HG02763 (cell line): Measurements from ENCODE around the gene PADI4.
"Not testable (repeated sequence)": the region's sequence is repeated elsewhere in the genome, so short reads cannot be mapped to it uniquely, and the experiment has no call there.

ENCODE experiments used
- ATAC-seq: cut with Tn5 transposase; IDR thresholded peaks from one replicate; pipeline ENCODE4 v1.9.1; 2021; ENCODE audit warnings: mild to moderate bottlenecking, moderate library complexity; ENCODE audit not compliant: unreplicated experiment

PADI4 gene

DNA sequence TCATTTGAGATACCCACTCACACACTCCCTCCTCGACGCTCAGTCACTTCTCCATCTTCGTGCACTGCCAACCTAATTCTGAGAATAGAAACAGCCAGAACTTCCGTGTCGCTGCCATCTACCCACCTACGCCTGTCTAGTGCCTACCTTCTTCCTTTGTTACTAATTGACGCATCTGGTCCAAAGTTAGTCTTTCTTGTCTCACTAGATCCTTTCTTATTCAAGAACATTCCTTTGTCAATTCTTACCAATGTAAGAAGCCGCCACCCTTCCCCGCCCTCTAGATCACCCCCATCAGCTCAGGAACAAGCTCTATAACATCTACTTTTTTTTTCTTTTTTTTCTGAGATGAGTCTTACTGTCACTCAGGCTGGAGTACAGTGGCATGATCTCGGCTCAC, 67.7 kb downstream of the PADI4 start:
- no peak for ATAC-seq

- ATAC-seq: no peak
Observed at GRCh38 chr1:17377325-17377953, 69.4 kb downstream of the PADI4 start.

GRCh38 chr1:17381161-17381560, 73.2 kb downstream of the PADI4 start:
- ATAC-seq: no peak

DNA sequence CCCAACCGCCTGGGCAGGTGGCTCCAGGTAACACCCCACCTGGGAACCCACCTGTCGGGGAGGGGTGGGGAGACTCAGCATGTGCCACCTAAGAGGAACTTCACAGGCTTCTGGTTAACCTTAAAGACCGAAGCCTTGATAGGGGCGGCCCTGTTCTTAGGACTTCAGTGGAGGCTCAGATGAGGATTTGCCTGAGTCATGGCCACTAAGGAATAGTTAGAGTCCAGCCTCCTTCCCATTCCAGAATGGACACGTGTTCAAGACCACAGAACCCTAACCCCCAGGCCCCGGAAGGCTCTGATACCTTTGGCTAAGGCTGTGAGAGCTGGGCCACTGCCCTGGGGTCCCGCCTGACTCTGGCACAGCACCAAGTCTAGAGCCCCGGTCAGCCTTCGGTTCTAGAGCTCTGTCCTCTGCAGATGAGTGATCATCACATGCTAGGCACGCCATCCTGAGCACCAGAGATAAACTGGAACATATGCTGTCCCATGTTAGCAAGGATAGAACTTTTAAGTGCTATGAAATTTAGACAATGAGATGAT, 84.3 kb downstream of the PADI4 start:
- ATAC-seq: no peak

GRCh38 chr1:17393230-17393629, 85.2 kb downstream of the PADI4 start:
- no peak for ATAC-seq

DNA sequence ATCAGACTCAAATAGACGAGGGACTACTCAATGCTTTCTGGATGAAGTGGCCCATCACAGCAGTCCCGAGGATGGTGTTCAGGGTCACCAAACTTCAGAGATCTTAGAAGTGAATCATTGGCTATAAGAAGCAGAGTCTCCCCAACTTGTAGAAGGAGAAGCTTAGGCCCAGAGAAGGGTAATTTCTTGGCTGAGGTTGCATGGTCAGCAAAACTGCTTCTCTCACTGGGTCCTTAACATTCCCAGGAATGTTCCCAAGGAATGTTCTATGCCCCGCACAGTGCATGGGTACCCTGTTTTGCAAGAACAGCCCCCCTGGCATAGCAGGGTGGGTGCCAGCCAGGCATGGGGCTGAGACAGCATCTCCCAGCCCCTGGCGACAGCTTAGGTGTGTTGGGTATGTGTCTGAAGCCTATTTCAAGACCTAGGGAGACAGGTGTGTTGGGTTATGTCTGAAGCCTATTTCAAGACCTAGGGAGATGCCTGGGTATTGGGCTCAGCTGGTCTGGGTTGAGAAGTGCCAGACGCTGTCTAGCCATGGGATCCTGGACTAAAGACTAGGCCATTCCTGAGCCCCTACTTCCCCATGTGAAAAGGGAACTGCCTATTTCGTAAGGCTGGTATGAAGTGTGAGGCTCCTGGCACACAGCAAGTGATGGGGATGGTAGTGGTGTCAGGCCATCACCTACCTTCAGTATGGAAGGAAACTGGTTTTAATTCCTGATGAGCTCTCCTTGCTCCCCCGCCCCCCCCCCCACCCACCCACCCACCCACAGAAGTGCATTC, 90.1 kb downstream of the PADI4 start:
- no peak for ATAC-seq

- ATAC-seq: no peak
Observed at GRCh38 chr1:17400725-17401341, 92.8 kb downstream of the PADI4 start.

DNA sequence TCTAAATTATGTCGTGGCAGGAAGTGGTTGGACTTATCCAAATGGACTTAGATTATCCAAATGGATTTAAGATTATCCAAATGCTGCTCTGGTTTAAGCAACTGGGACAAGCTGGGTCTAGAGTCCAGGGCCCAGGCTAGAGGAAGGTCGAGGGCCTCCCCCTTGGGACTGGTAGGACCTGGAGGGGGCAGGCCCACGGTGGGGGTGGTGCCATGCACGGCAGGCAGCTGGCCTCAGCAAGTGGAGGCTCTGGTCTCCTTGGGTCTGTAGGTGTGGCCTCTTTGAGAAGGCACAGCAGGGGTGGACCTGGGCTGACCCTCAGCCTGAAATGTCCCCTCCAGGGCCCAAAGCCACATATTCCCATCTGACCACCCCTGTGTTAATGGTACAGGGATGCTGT, 93.8 kb downstream of the PADI4 start:
- ATAC-seq: no peak

GRCh38 chr1:17403081-17403480, 95.1 kb downstream of the PADI4 start:
- ATAC-seq: no peak

DNA sequence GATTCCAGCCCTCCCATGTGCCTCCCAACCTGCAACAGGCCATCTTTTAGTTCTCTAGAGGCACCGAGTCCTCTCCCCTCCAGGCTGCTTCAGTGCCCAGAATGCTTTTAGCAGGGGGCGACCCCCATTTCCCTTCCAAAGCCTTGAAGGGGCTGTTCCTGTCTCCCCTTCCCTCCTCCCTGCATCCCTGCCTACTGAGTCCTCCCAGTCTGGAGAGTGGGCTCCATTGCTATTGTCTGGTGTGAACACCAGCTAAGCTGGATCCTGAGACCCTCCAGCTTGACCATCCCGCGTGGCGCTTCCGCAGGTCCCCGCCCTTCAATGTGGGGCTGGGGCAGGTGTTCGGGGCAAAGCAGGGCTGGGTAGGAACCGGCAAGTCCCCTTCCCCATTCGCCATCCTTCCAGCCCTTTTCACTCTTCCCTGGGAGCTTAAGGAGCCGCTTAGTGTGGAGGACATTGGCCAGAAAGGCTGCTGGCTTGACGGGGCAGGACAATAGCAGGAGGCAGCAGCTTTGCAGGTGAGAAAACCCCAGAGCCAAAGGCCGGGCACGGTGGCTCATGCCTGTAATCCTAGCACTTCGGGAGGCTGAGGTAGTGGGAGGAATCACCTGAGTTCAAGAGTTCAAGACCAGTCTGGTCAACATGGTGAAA, 96.2 kb downstream of the PADI4 start:
- ATAC-seq: no peak

- no peak for ATAC-seq
Observed at GRCh38 chr1:17404820-17405219, 96.8 kb downstream of the PADI4 start.

- no peak for ATAC-seq
Observed at GRCh38 chr1:17405898-17406759, 98.1 kb downstream of the PADI4 start.

DNA sequence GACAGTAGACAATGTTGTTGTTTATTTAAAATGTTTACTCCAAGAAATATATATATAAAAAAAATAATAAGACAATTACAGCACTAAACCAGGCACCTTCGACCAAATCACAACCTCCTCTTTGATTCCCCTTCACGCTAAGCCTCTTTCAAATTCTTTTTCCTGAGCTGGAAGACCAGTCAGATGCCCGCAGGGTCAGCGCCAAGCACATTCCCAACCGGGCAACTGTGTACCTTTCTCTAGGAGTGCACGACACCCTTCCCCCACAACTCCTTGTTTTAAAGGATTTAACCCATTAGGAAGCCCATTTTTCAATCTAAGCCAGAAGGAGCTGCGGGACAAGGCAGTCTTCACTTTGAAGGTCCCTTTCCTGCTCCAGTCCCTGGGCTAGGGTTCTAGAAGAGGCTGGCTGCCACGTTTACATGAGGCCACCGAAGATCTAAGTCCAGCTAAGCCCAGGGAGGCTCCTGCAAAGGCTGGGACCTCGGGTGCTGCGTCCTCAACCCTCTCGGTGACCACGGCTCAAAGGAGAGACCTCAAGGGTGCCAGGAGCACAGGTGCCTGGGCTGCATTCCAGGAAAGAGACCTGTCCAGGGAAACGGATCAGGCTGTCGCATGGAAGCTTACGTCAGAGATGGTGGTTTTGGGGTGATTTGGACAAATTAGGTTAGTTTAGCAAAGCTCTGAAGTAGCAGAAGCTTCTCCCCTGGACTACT, 98.9 kb downstream of the PADI4 start:
- not testable (repeated sequence) for ATAC-seq

GRCh38 chr1:17407786-17408514, 100.0 kb downstream of the PADI4 start:
- ATAC-seq: not testable (repeated sequence)

GRCh38 chr1:17409391-17409811, 101.4 kb downstream of the PADI4 start:
- no peak for ATAC-seq

DNA sequence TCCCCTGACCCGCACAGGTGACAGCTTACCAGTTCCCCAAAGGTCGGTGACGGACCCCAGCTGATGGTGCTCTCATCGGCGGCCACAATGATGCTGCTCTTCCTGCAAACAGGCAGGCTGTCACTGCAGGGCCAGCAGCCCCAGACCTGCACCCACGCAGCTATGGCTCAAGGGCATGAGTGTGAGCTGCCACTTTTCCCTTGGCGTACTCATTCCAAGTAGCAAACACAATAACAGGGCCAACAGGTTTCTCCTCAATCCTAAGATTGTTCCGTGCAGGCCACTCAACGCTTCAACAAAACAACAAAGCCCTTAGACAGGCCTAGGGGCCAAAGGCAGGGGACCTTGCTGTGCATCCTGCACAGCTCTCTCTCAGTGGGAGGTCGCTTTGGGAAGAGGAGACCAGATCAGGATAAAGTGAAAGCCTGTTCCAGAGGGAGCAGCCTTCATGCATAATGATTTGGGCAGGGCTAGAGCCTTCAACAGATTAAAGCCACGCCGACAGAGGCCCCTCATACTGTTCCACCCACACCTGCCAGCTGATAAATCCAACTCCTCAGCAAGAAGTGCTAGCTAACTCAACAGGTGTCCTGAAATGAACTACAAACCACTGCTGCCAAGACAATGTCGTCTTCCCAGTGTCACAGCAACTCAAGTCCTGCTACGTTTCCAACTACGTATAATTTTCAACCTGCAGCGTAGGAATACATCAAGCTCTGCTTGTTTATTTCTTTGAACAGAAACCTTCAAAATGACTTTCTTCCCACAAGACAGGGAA, 104.3 kb downstream of the PADI4 start:
- ATAC-seq: no peak
